A673 (cell line): Measurements from ENCODE around the gene PDGFC. TPM values are rescaled to one million over a fixed set of nuclear protein-coding genes. Genes with fewer than 3 reads are reported as not detected.

Experiments
- BruUV-seq: library from RNA; stranded (reverse); fragments of 400-500 nt; replicated peaks from 2 replicates; lab custom pipeline; 2021; lab: Mats Ljungman, UMichigan
- CTCF ChIA-PET: fragments of 300-600 bp; sonication (Branson Sonifier 250); formaldehyde crosslinking; loops from one replicate; lab custom pipeline; 2022; ENCODE audit warnings: antibody characterized with exemption; lab: Charles Lee
- POLR2A ChIA-PET: fragments of 300-600 bp; sonication (Branson Sonifier 250); formaldehyde crosslinking; loops from one replicate; lab custom pipeline; 2022; ENCODE audit warnings: antibody characterized with exemption; ENCODE audit not compliant: low non-redundant PET; lab: Charles Lee
- DNase-seq: peaks from one replicate; pipeline ENCODE4 v3.0.0-alpha.2; 2015; ENCODE audit warnings: low spot score
- H3K27ac ChIP-seq: fragments of 200-600 bp; sonication (generic); 2 replicates; pipeline ENCODE4 v1.5.1; 2016; ENCODE audit warnings: mixed run types, low read depth, mild to moderate bottlenecking, mixed read lengths, antibody characterized with exemption, low read length; ENCODE audit not compliant: poor library complexity, severe bottlenecking
- H3K27me3 ChIP-seq: fragments of 200-600 bp; sonication (generic); replicated peaks from 2 replicates; pipeline ENCODE4 v1.6.1; 2017; ENCODE audit warnings: mixed run types, low read depth, mild to moderate bottlenecking, mixed read lengths, antibody characterized with exemption, low read length; ENCODE audit not compliant: insufficient read depth, poor library complexity
- H3K36me3 ChIP-seq: fragments of 200-600 bp; sonication (generic); 2 replicates; pipeline ENCODE4 v1.6.1; 2016; ENCODE audit warnings: mixed run types, mild to moderate bottlenecking, mixed read lengths, antibody characterized with exemption, low read length; ENCODE audit not compliant: insufficient read depth, poor library complexity, severe bottlenecking
- H3K4me1 ChIP-seq: fragments of 200-600 bp; sonication (generic); 2 replicates; pipeline ENCODE4 v1.6.1; 2017; ENCODE audit warnings: mixed run types, mild to moderate bottlenecking, mixed read lengths, antibody characterized with exemption, low read length; ENCODE audit not compliant: insufficient read depth, poor library complexity, severe bottlenecking
- H3K4me3 ChIP-seq: fragments of 200-600 bp; sonication (generic); 2 replicates; pipeline ENCODE4 v1.5.1; 2016; ENCODE audit warnings: low read depth, mixed run types, mild to moderate bottlenecking, mixed read lengths, low read length; ENCODE audit not compliant: poor library complexity, severe bottlenecking
- H3K9me3 ChIP-seq: fragments of 200-600 bp; sonication (generic); 2 replicates; pipeline ENCODE4 v1.6.1; 2016; ENCODE audit warnings: mixed run types, low read depth, mild to moderate bottlenecking, mixed read lengths, antibody characterized with exemption, low read length; ENCODE audit not compliant: poor library complexity, severe bottlenecking
- CTCF ChIP-seq: fragments of 300-800, 200-600 bp; sonication (generic); conservative IDR thresholded peaks from 2 replicates; pipeline ENCODE4 v1.5.1; 2017; ENCODE audit warnings: low read depth, mild to moderate bottlenecking, antibody characterized with exemption, low read length, moderate library complexity, mixed read lengths
- EZH2 ChIP-seq: fragments of 200-600 bp; sonication (generic); IDR thresholded peaks from 2 replicates; pipeline ENCODE4 v1.6.1; 2017; ENCODE audit warnings: borderline replicate concordance, low read depth, mild to moderate bottlenecking, mixed read lengths, antibody characterized with exemption, low read length; ENCODE audit not compliant: poor library complexity, severe bottlenecking
- intact Hi-C: fragments of 100-400 bp; cut with micrococcal nuclease; formaldehyde crosslinking; loops from one replicate; pipeline ENCODE4 v1.10.0; 2022; ENCODE audit not compliant: unreplicated experiment
- total RNA-seq: library from RNA; stranded (reverse); gene quantifications from 2 replicates; pipeline ENCODE4 v1.2.3, GENCODE V29; 2021

PDGFC gene
- total RNA-seq, 1 experiment from 2014 or later: 28.0 TPM

GRCh38 chr4:156825074-156825473 lies 146.5 kb downstream of the PDGFC start:
- no peak for DNase-seq
- Histone ChIP-seq H3K27ac (no peak overlapping the region), H3K4me1 (peaks cover 9% of the 10 kb centered on the region), H3K27me3 (no peaks in the 10 kb centered on the region), H3K4me3 (no peak overlapping the region), H3K36me3 (no peaks in the 10 kb centered on the region), H3K9me3 (no peaks in the 10 kb centered on the region)
- ChIA-PET POLR2A (no interaction called here), CTCF (no interaction called here)
- BruUV-seq: no TSS peak
- intact Hi-C loops: no loop called here
- TF ChIP-seq CTCF (no peak), EZH2 (no peak)

GRCh38 chr4:156824451-156825060 lies 147.0 kb downstream of the PDGFC start:
- CTCF ChIA-PET: no interaction called here
- Histone ChIP-seq H3K4me1 (peaks cover 7% of the 10 kb centered on the region), H3K27me3 (no peaks in the 10 kb centered on the region), H3K9me3 (no peaks in the 10 kb centered on the region), H3K36me3 (no peaks in the 10 kb centered on the region), H3K27ac (no peak overlapping the region), H3K4me3 (no peak overlapping the region)
- POLR2A ChIA-PET: no interaction called here
- intact Hi-C loops: no loop called here
- TF ChIP-seq CTCF (no peak), EZH2 (no peak)
- BruUV-seq: no TSS peak
- DNase-seq: no peak

GRCh38 chr4:156820931-156821330 lies 150.7 kb downstream of the PDGFC start:
- no peaks in the 10 kb centered on the region for H3K27me3 ChIP-seq
- POLR2A ChIA-PET: no interaction called here
- DNase-seq: no peak
- no peaks in the 10 kb centered on the region for H3K9me3 ChIP-seq
- H3K36me3 ChIP-seq: no peaks in the 10 kb centered on the region
- BruUV-seq: no TSS peak
- TF ChIP-seq EZH2 (no peak), CTCF (no peak)
- CTCF ChIA-PET: no interaction called here
- intact Hi-C loops: no loop called here
- no peak overlapping the region for H3K27ac ChIP-seq
- H3K4me3 ChIP-seq: no peak overlapping the region
- peaks cover 7% of the 10 kb centered on the region for H3K4me1 ChIP-seq
